UCSD-AML1 (cell line): ENCODE data around the gene DNAJC1.
"Not testable (repeated sequence)": the region's sequence is repeated elsewhere in the genome, so short reads cannot be mapped to it uniquely, and the experiment has no call there.

ENCODE experiments used
- DNase-seq: peaks from one replicate; lab custom pipeline; 2025; ENCODE audit not compliant: unreplicated experiment; lab: John Stamatoyannopoulos, UW

DNAJC1 gene

DNA sequence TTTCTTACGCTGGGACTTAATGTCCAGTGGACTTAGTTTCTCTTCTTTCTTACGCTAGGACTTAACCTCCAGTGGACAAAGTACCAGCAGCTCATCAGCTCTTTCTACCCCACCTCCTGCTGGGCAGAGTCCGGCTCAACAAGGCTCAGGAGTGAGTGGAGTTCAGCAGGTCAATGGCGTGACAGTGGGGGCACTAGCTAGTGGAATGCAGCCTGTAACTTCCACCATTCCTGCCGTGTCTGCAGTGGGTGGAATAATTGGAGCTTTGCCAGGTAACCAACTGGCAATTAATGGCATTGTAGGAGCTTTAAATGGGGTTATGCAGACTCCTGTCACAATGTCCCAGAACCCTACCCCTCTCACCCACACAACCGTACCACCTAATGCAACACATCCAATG, 269.8 kb downstream of the DNAJC1 start:
- DNase-seq, result no peak

GRCh38 chr10:21732067-21732772, 271.3 kb downstream of the DNAJC1 start:
- DNase-seq, result peak; percentile 51

- no peak for DNase-seq
Observed at GRCh38 chr10:21728618-21729017, 274.9 kb downstream of the DNAJC1 start.

- DNase-seq, result no peak
Observed at GRCh38 chr10:21727452-21728168, 275.9 kb downstream of the DNAJC1 start.

DNA sequence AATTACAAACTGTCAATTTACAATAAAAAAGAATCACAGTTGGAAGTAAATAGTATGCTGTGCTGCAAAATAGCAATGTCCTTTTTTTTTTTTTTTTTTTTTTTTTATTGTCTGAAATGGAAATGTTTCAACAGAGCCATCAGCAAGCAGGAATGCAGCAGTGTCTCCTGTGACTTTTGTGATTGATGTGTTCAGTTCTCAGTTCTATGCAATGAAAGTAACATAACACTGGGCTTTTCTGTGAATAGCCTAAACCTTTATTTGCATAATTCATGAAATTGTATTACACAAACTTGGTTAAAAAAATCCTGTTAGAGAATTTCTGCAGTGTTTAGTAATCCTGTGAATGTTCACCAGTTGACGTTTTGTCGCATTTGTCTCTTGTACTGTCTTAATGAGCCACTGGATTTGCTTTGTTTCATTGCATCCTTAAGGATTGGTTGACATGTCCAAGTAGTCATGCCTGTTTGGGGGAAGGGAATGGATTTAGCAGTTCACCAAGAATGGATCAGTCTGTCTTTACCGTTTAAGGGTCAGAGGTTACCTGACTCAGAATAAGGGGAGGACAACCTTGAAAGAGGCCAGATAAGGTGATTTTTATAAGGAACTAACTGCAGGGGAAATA, 276.8 kb downstream of the DNAJC1 start:
- DNase-seq, result no peak

DNA sequence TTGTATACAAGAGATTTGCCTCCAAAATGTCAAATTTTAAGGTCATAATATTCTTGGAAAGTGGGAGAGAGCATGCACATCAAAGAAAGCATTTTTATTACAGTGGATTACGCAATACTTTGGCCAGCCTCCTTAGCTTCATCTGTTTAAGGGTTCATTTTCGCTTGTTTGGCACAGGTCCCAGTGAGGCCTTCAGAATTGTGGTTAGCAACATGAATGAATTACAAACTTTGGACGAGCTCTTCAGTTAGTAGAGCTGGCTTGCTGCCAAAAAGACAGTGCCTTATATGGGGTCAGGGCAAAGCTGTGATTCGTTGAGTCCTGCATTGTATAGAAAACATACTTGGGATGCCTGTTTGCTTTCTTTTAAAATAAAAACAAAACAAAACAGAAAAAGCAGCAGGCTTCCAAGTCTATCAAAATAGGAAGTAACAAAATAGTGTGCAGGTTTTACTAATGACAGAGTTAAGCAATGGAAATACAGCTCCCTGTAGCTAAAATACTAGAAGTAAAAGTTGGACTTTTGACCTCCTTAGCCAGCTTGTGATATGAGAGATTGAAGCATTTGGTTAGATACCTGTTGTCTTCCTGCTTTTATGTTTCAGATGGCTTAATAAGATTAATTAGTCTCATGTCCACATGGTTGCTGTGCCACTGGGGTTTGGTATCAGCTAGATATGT, 278.7 kb downstream of the DNAJC1 start:
- DNase-seq, result peak; percentile 48

DNA sequence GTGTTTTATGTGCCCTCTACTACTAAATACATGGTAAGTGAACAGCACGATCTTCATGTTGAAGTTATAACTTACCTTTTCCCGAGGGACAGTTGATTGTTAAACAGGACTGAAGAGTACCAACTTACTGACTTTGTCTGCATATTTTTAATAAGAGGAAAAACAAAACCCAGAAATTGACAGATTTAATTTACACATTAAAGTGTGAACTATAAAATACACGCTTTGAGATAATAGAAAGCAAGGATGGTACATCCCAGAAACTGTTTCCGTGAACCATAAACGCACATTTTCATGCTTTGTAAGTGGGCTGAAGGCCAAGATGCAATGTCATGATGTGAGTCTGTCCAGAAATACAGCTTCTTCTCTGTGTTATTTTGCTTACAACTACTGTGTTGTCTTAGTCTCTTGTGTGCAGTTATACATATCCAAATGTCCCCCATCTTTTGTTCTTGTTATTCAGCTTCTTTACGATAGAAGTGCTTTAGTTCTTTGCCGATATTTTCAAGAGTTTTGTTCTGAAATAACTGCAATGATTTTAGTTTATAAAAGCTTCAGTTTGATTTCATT, 279.4 kb downstream of the DNAJC1 start:
- no peak for DNase-seq

DNA sequence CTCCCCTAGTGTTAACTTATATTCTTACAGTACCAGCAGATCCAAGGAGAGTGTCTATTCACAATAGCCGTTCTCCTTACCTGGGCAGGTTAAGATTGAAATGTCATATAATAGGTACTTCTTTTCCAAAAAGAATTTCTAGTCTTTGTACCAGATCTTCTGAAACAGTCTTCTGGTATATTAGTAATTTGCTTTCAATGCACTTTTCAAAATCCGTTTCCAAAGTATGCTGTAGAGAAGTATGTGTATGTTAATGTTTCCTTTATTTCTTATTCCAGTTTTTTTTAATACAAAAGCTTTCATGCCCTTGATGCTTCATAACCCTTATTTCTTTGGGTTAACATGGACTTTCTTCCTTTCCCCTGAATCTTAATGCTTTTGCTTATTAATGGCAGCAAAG, 281.3 kb downstream of the DNAJC1 start:
- DNase-seq, result no peak

DNA sequence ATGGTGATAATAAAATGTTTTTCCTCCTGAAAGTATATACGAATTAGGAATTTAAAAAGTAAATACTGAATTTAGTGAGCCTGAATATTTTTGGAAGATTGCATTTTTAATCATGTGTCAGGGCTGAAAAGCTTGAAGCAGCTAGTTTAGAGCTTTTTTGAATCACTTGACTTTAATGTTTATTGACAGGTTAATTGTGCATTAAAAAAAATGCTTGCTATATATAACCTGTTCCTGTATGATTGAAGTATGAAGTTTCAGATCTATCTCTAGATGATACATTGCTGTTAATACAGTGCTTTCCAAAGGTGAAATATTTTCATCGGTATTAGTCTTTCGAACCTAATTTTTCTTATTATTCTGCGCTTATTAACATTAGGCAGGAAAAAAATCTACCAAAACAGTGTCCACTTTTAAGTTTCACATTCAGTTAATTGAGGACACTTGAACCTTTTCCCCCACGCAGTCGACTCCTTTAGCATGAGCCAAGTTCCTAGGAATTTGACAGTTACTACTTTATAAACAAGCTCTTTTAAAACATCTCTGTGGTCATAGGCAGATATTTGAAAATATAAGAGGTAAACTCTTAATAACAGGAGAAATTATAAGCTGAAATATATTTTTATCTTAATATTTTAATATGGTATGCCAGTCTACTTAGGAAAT, 282.4 kb downstream of the DNAJC1 start:
- no peak for DNase-seq

- DNase-seq, result no peak
Observed at GRCh38 chr10:21720090-21720489, 283.4 kb downstream of the DNAJC1 start.

DNA sequence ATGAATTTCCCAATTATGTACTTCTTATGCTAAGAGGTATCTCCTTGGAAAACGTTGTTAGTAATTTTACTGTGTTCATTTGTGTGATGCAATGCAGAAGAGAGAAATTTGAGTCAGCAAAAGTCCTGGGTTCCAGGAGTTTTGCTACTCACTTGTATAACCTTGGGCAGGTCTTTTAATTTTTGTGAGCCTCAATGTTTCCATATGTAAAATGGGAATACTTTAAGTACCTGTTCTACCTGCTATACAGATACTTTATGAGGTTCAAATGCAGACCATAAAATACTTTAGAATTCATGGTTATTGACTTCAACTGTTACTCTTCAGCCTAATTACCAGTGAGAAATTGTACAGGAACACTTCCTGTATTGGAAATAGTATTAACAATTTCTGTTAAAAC, 284.0 kb downstream of the DNAJC1 start:
- DNase-seq, result no peak

DNA sequence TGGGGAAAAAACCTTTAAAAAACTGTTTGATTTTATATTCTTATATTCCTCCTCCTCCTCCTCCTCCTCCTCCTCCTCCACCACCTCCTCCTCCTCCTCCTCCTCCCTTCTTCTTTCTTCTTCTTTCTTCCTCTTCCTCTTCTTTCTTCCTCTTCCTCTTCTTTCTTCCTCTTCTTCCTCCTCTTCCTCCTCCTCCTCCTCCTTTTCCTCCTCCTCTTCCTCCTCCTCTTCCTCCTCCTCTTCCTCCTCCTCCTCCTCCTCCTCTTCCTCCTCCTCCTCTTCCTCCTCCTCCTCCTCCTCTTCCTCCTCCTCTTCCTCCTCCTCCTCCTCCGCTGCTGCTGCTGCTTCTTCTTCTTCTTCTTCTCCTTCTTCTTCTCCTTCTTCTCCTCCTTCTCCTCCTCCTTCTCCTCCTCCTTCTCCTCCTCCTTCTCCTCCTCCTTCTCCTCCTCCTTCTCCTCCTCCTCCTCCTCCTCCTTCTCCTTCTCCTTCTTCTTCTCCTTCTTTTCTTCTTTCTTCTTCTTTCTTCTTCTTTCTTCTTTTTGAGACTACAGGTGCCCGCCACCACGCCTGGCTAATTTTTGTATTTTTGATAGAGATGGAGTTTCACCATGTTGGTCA, 286.0 kb downstream of the DNAJC1 start:
- not testable (repeated sequence) for DNase-seq

DNA sequence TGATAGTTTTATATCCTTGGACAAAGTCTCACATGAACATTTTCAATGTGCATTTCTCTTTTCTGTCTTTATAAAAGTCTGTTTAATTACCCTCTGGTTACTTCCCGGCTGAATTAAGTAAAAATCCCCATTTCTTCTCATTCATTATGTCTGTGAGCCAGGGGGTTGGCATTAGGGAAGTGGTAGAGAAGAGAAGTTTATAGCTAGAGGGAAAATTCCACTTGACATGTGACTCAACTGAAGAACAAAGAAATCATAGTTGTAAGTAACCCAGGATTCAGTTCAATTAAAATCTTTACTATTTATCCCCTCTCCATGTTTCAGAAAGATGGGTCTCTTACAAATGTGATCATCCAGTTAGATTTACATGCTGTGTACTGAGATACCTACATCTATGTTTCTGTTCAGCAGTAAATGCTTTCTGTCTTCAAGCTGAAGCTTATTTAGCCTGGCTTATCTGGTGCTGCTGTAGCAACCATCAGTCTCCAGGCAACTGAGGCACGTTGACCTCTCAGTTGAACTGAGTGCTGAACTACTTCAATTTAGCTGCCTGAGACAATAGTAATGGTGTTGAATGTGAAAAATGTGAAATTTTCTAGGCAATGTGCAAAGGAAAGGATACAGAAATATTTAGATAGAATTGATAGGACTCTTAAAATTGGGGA, 287.9 kb downstream of the DNAJC1 start:
- DNase-seq, result no peak

- DNase-seq, result no peak
Observed at GRCh38 chr10:21712975-21713374, 290.6 kb downstream of the DNAJC1 start.

- no peak for DNase-seq
Observed at GRCh38 chr10:21707498-21707897, 296.0 kb downstream of the DNAJC1 start.
